Activated CD4-positive, CD25-positive, alpha-beta regulatory T cell treated with anti-CD3 and anti-CD28 coated beads, Interleukin-2, amount 50 U/mL, for 16 hours (primary cell): ENCODE data around the gene PKP4.

Experiments
- DNase-seq: peaks from one replicate; pipeline ENCODE4 v3.0.0-alpha.2; 2020; ENCODE audit warnings: low read depth, low spot score

PKP4 gene

GRCh38 chr2:158586491-158586890 is 129.7 kb downstream of the PKP4 start:
- DNase-seq: no peak

GRCh38 chr2:158589303-158589702 is 132.6 kb downstream of the PKP4 start:
- no peak for DNase-seq

- no peak for DNase-seq
Measured at GRCh38 chr2:158598862-158599517, 142.2 kb downstream of the PKP4 start.

GRCh38 chr2:158599609-158600008 is 142.9 kb downstream of the PKP4 start:
- DNase-seq: no peak

GRCh38 chr2:158600155-158600802 is 143.5 kb downstream of the PKP4 start:
- no peak for DNase-seq

- no peak for DNase-seq
Measured at GRCh38 chr2:158602027-158602426, 145.3 kb downstream of the PKP4 start.

GRCh38 chr2:158603205-158603604 is 146.5 kb downstream of the PKP4 start:
- DNase-seq: no peak

- DNase-seq: no peak
Measured at GRCh38 chr2:158603986-158604385, 147.2 kb downstream of the PKP4 start.

- no peak for DNase-seq
Measured at GRCh38 chr2:158610059-158610458, 153.3 kb downstream of the PKP4 start.

- DNase-seq: no peak
Measured at GRCh38 chr2:158616480-158617000, 159.8 kb downstream of the PKP4 start.

GRCh38 chr2:158618891-158619490 is 162.2 kb downstream of the PKP4 start:
- DNase-seq: no peak

GRCh38 chr2:158619496-158619895 is 162.7 kb downstream of the PKP4 start:
- DNase-seq: no peak

- DNase-seq: no peak
Measured at GRCh38 chr2:158620656-158621055, 163.9 kb downstream of the PKP4 start.

- DNase-seq: no peak
Measured at GRCh38 chr2:158624071-158624667, 167.4 kb downstream of the PKP4 start.

GRCh38 chr2:158624961-158625360 is 168.2 kb downstream of the PKP4 start:
- no peak for DNase-seq

- no peak for DNase-seq
Measured at GRCh38 chr2:158629116-158629515, 172.4 kb downstream of the PKP4 start.

GRCh38 chr2:158633261-158633660 is 176.5 kb downstream of the PKP4 start:
- DNase-seq: no peak

GRCh38 chr2:158634627-158635026 is 177.9 kb downstream of the PKP4 start:
- no peak for DNase-seq

- no peak for DNase-seq
Measured at GRCh38 chr2:158635961-158636601, 179.3 kb downstream of the PKP4 start.

- no peak for DNase-seq
Measured at GRCh38 chr2:158637357-158637756, 180.6 kb downstream of the PKP4 start.

- DNase-seq: no peak
Measured at GRCh38 chr2:158644139-158644538, 187.4 kb downstream of the PKP4 start.

- no peak for DNase-seq
Measured at GRCh38 chr2:158645299-158645698, 188.5 kb downstream of the PKP4 start.
